LoVo (cell line): ENCODE results near the gene ZKSCAN2.

Source experiments
- DNase-seq: peaks from one replicate; pipeline ENCODE4 v3.0.0-alpha.2; 2016; ENCODE audit warnings: low spot score

Gene ZKSCAN2

GRCh38 chr16:25223964-25224363 is 33.7 kb downstream of the ZKSCAN2 start:
- no peak for DNase-seq

- DNase-seq = no peak
Observed at GRCh38 chr16:25222959-25223358, 34.7 kb downstream of the ZKSCAN2 start.

GRCh38 chr16:25219070-25219737 is 38.4 kb downstream of the ZKSCAN2 start:
- no peak for DNase-seq

GRCh38 chr16:25217921-25218320 is 39.7 kb downstream of the ZKSCAN2 start:
- DNase-seq = no peak

GRCh38 chr16:25217112-25217511 is 40.5 kb downstream of the ZKSCAN2 start:
- DNase-seq = no peak

- no peak for DNase-seq
Observed at GRCh38 chr16:25213709-25214397, 43.8 kb downstream of the ZKSCAN2 start.

GRCh38 chr16:25212636-25213035 is 45.0 kb downstream of the ZKSCAN2 start:
- DNase-seq = no peak

- DNase-seq = no peak
Observed at GRCh38 chr16:25210758-25211157, 46.9 kb downstream of the ZKSCAN2 start.

GRCh38 chr16:25199457-25199856 is 58.2 kb downstream of the ZKSCAN2 start:
- no peak for DNase-seq

- peak; percentile 55 for DNase-seq
Observed at GRCh38 chr16:25198021-25198420, 59.6 kb downstream of the ZKSCAN2 start.

GRCh38 chr16:25194273-25194878 is 63.3 kb downstream of the ZKSCAN2 start:
- DNase-seq = no peak

GRCh38 chr16:25192096-25192495 is 65.5 kb downstream of the ZKSCAN2 start:
- no peak for DNase-seq

GRCh38 chr16:25189305-25189704 is 68.3 kb downstream of the ZKSCAN2 start:
- no peak for DNase-seq

GRCh38 chr16:25187491-25187795 is 70.2 kb downstream of the ZKSCAN2 start:
- no peak for DNase-seq
